GM18520 (cell line): ENCODE measurements around the gene ZIC4.

Experiments
- ATAC-seq: cut with Tn5 transposase; IDR thresholded peaks from one replicate; pipeline ENCODE4 v1.9.1; 2021; ENCODE audit not compliant: unreplicated experiment

Gene ZIC4

GRCh38 chr3:147406028-147406931 lies at the start of gene ZIC4:
Gene ZIC4, minus strand, starts transcription at chr3:147406543. Its CDS starts 3,746 bp downstream, at chr3:147402797.
- no peak for ATAC-seq

GRCh38 chr3:147449669-147450068 lies 43.3 kb upstream of the ZIC4 start:
- no peak for ATAC-seq

DNA sequence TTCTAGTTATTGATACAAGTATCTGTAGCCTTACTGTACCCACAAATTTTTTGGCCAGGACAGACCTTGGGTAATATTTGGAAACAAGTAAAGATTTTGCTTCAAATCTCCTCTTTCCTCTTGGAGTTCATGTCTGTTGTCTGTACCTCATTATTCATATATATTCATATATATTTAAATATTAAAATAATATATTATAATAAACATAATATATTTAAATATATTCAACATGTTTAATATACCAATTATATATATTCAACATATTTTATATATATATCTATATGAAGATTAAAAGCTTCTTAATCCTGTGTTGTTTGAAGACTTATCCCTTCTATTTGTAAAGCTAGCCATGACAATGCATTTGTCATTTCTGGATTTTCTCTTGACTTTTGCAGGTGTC lies 40.9 kb upstream of the ZIC4 start:
- ATAC-seq = no peak

DNA sequence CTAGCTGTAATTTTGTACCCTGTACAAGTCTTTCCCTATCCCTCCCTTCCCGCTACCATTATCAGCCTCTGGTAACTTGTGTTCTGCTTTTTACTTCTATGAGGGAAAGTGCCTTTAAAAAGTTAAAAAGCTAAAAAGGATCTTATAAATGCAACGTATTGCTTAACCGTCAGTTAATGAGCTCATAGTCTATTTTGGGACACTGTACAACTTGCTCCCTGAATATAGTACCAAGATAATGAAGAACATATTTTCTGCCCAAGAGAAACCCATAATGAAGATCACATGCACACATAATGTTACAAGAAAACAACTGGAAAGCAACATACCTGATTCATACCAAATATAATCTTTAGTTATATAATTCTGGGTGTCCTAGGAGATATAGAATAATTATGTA lies 25.4 kb upstream of the ZIC4 start:
- no peak for ATAC-seq

- ATAC-seq = no peak
Observed at GRCh38 chr3:147428754-147429153, 22.4 kb upstream of the ZIC4 start.

- no peak for ATAC-seq
Observed at GRCh38 chr3:147428326-147428725, 22.0 kb upstream of the ZIC4 start.

DNA sequence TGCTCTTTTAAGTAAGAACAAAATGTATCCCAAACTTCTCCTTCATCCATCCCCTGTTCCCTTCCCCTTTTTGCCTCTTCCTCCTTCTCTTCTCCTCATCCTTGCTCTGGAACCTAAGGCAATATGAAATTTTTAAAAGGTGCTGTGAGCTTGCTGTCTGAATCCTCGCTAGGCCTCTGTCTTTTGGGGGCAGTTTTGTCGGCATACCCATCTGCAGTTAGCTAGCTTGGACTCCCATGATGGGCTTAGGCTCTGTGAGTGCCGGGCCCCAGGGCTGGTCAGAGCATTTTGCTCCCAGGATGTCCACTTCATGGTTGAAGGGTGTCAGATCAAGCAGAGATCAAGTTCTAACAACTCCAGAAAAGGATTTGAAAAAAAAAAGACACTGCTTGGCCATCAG lies 21.4 kb upstream of the ZIC4 start:
- no peak for ATAC-seq

DNA sequence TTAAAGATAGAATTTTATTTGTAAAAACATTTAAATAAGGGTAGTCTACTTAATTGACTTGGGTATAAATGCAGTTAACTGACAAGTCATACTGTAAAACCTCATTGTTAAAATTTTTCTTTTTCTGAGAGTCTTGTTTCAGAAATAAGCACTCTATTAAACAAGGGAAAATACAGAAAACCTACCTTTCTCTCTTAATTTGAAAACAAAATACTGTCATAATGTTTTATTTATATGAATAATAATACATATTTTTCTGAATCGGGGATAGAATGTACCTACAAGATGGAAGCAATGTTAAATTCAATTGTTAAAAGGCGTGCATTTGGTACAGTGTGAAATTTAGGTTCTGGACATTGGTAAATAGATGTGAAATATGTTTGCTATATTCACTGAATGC lies 20.6 kb upstream of the ZIC4 start:
- no peak for ATAC-seq

DNA sequence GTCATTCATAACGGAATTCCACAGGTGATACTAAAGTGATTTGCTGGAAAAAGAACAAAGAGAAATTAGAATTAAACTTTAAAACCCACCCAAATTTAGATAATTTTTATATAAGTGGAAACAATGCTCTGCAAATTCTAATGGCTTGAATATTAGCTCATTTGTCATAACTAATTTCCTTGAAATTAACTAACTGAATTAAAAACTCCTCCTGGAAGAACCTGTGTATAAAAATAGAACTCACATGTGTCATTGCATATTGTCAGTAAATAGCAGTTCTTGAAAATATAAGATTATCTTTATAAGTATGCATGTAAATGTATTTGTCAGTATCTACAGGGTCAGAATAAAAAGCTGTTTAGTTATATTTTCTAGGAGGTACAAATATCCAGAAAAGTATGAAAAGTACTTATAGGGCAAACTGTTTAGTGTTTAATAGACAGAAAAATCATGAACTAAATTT lies 19.1 kb upstream of the ZIC4 start:
- ATAC-seq = no peak

GRCh38 chr3:147424581-147425387 lies 18.4 kb upstream of the ZIC4 start:
- ATAC-seq = no peak

DNA sequence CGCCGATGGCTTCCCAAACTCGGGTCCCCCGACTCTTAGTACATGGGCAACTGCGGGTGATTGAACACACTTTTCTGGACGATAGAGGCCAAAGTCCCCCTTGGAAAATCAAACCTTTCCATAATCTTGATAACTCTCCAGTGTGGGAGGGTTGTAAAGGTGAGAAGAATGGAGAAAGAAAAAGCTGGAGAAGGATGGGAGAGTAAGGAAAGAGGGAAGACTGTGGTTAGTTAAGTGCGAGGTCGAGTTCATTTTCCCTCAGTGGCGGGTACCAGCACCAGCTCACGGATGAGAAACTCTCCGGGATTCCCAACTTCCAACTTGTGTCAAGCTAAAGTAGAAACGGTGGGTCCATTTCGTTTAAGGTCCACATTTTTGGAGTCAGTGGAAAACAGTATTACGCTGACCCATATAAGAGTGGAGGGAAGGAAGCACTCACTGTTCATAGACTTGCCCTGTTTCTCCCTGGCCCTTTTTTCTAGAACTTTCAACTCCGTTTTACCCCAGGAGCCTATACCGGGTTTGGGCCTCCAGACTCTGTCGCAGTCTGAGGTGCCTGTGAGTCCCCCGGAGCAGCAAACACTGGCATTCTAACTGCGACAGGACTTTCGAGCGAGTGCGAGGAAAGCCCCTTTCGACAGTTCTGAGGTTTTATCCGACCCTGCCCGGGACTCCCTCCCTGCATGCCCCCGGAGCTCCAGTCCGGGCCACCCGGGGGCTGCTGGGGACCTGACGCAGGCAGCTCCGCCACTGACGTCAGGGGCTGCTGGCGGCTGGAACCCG lies 17.6 kb upstream of the ZIC4 start:
- no peak for ATAC-seq

DNA sequence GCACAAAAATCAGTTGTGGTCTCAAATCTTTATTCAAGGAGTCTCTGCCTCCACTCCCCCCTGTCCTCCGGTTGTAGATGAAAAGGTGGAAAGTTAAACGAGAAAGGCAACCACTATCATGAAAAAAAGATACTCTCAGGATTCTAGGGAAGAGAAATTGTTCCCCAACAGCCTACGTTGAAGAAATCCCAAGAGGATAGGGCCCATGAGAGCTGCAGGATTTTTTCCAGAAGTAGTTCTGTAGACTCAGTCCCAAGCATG lies 17.1 kb upstream of the ZIC4 start:
- ATAC-seq = no peak

GRCh38 chr3:147422601-147423536 lies 16.5 kb upstream of the ZIC4 start:
- no peak for ATAC-seq

- no peak for ATAC-seq
Observed at GRCh38 chr3:147422196-147422595, 15.9 kb upstream of the ZIC4 start.

DNA sequence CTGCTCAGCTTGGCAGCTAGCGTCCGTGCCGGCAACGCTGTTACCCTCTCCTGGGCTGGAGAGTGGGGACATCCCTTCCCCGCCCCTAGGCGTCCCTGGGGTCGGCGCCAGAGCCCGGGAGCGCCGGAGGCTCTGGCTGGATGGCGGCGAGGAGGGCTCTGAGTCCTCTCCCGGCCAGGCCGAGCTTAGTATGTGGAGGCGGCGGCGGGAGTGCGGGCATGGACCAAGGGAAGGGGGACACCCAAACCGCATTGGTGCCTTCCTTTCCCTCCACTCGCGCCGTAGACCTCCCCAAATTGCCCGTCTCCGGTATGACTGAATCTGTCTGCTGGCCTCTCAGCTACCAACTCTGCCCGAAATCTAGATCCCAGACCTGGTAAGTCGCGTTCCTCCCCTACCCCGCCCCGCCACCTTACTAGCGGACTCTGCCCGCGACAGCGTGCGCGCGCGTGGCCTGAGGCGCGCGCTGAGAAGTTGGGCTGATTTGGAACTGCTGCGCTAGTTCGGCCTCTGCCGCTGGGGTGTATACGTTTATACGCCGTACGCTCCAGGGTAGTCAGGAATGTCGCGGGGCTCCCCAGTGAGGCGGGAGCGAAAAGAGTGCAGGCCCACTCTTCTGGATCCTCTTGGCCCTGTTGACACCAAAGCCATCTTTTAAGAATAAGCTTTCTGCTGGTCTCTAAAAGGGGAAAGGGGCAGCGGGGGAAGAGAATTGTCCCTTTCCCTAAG lies 15.0 kb upstream of the ZIC4 start:
- no peak for ATAC-seq

DNA sequence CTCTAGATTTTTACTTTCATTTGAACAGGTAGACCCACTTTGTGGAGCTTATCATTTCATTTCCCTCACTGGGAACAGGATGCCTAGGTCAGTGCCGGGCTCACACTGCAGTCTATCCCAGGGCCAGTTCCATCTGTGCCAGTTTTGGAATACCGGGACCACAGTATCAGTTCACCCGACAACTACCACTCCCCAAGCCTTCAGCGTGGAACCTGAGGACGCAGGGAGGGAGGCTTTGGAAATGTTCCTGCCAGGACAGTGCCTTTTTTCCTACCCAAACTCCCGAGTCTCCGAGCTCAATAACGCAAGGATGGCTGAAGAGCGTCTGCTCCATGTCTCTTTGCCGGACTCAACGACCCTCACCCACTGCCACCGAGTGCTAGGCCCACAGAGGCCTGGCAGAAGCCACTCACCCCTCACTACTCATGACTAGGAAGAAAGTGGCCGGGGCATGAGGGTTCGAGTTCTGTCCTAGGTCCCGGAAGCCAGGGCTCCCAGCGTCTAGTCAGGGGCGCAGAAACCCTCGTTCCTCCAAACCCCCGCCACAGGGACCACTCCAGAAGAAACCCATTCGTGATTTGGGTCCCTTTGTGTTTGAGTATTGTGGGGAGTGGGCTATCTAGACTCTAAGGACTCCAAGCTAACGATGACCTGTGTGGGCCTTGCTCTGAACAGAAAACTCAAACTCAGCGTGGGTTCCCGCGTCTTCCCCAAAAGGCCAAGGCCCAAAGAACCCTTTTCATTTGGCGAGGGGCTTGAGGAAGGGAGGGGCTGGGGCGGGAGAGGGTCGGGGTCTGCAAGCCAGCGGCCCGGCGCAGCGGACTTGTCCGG lies 14.2 kb upstream of the ZIC4 start:
- ATAC-seq = no peak

GRCh38 chr3:147419781-147420224 lies 13.5 kb upstream of the ZIC4 start:
- ATAC-seq = no peak

- ATAC-seq = no peak
Observed at GRCh38 chr3:147418808-147419701, 12.7 kb upstream of the ZIC4 start.
